Erythroblast (primary cell): ENCODE results near the gene SLC22A16.

ENCODE experiments used
- GATA1 ChIP-seq: IDR thresholded peaks from 2 replicates; pipeline ENCODE4 v1.6.1; 2011; ENCODE audit warnings: low read depth, mild to moderate bottlenecking, control low read depth, low read length, moderate library complexity
- POLR2A ChIP-seq: IDR thresholded peaks from 2 replicates; pipeline ENCODE4 v1.6.1; 2011; ENCODE audit warnings: mild to moderate bottlenecking, low read length

DNA sequence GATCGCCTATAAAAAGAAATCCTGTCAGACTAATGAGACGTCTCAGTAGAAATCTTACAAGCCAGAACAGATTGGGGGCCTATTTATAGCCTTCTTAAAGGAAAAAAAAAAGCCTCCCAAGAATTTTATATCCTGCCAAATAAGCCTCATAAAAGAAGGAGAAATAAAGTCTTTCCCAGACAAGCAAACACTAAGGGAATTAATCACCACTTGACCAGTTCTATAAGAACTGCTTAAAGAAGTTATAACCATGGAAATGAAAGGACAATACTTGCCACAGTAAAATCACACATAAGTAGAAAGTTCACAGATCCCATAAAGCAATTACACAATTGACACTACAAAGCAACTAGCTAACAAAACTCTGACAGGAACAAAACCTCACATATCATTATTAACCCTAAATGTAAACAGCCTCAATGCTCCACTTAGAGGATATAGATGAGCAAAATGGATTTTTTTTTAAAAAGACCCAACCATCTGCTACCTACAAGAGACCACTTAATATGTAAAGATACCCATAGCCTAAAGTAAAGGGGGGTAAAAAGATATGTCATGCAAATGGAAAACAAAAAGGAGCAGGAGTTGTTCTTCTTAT lies 13.4 kb downstream of the SLC22A16 start:
- TF ChIP-seq POLR2A (no peak), GATA1 (no peak)
